SKM-1 treated with dmso at 0.1 percent for 144 hours (cell line): ENCODE data around the gene SYTL3.

Experiments used
- DNase-seq: peaks from one replicate; lab custom pipeline; 2025; ENCODE audit not compliant: unreplicated experiment; lab: John Stamatoyannopoulos, UW

SYTL3 gene

GRCh38 chr6:158810155-158811095, 160.6 kb downstream of the SYTL3 start:
- no peak for DNase-seq

GRCh38 chr6:158812611-158813010, 162.8 kb downstream of the SYTL3 start:
- DNase-seq, result no peak

DNA sequence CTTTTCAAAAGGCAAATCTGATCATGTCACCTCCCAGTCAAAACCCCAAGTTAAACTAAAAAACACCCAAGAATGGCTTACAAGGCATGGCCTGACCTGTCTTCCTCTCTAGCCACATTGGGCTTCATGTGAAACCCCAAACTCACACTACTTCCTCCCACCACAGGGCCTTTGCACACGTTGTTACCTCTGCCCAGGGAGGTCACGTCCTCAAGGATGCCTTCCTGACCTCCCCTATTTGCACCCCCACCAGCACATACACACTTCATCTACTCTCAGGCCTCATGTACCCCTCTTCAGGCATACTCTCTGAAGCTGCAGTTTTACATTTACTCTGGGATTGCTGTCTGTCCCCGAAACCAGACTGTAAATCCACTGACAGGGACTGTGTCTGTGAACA, 163.2 kb downstream of the SYTL3 start:
- DNase-seq, result no peak
